HepG2 (cell line): ENCODE data around the gene TFPI. TPM values are rescaled to one million over a fixed set of nuclear protein-coding genes. Genes with fewer than 3 reads are reported as not detected.

Experiments used
- GFI1 ChIP-seq: sonication (generic); formaldehyde crosslinking; IDR thresholded peaks from 2 replicates; pipeline ENCODE4 v1.5.0; 2020; ENCODE audit warnings: missing genetic modification reagents, mild to moderate bottlenecking, borderline replicate concordance
- HNRNPLL ChIP-seq: fragments of 200-400 bp; formaldehyde crosslinking; IDR thresholded peaks from 2 replicates; pipeline ENCODE4 v1.6.1; 2017; ENCODE audit warnings: mild to moderate bottlenecking, low read depth, low read length; ENCODE audit not compliant: poor library complexity, severe bottlenecking
- MXD4 ChIP-seq: IDR thresholded peaks from 2 replicates; pipeline ENCODE4 v1.6.1; 2016; ENCODE audit warnings: mild to moderate bottlenecking, missing biosample characterization, missing genetic modification reagents
- TEAD3 ChIP-seq: optimal IDR thresholded peaks from 2 replicates; pipeline ENCODE3; 2016; ENCODE audit warnings: borderline replicate concordance
- ZNF589 ChIP-seq: sonication (generic); formaldehyde crosslinking; conservative IDR thresholded peaks from 2 replicates; pipeline ENCODE4 v1.8.0; 2022; ENCODE audit warnings: mild to moderate bottlenecking, moderate library complexity, missing genetic modification reagents
- ZSCAN25 ChIP-seq: sonication (generic); formaldehyde crosslinking; IDR thresholded peaks from 2 replicates; pipeline ENCODE4 v1.8.0; 2022; ENCODE audit warnings: mild to moderate bottlenecking, missing genetic modification reagents
- polyA plus RNA-seq, 8 experiments: library from polyadenylated mRNA; depleted of rRNA in 3 of 8; stranded (reverse) in 7 of 8; unstranded in 1 of 8; fragments of >200 nt; fragmentation: Illumina TruSeq in 4 of 8; extraction: Trizol in 4 of 8; gene quantifications; 2 replicates each; pipeline versions ENCODE4 v1.2.1 to v1.2.3, GENCODE V29; 2011 to 2016; ENCODE audit warnings: low read depth in 4 of 8, missing spikeins in 1 of 8, mixed read lengths in 1 of 8; ENCODE audit not compliant: insufficient read depth in 1 of 8
- total RNA-seq, 5 experiments: library from RNA; depleted of rRNA; stranded (reverse); fragments of >200 nt; fragmentation: Illumina TruSeq; extraction: Trizol; gene quantifications; 2 replicates each; pipeline ENCODE4 v1.2.3, GENCODE V29; 2016; ENCODE audit warnings: low read depth in 1 of 5
- TF ChIP-seq, protein P1 (sequence below): sonication (generic); formaldehyde crosslinking; IDR thresholded peaks from 2 replicates; pipeline ENCODE4 v1.4.0; 2020; ENCODE audit warnings: mild to moderate bottlenecking, missing genetic modification reagents
- TF ChIP-seq, protein P2 (sequence below), 2 experiments: sonication (generic) in 1 of 2; formaldehyde crosslinking in 1 of 2; IDR thresholded peaks; 2 replicates each; pipeline versions ENCODE4 v1.5.1 to v1.6.1; 2011 to 2020; ENCODE audit warnings: borderline replicate concordance in 1 of 2, low read depth in 1 of 2, low read length in 1 of 2, mild to moderate bottlenecking in 1 of 2, missing genetic modification reagents in 1 of 2, moderate library complexity in 1 of 2
- TF ChIP-seq, protein P3 (sequence below): sonication (generic); formaldehyde crosslinking; IDR thresholded peaks from 2 replicates; pipeline ENCODE4 v1.4.0; 2020; ENCODE audit warnings: missing genetic modification reagents
- TF ChIP-seq, protein P4 (sequence below), 2 experiments: sonication (generic) in 1 of 2; formaldehyde crosslinking in 1 of 2; IDR thresholded peaks; 2 replicates each; pipeline versions ENCODE4 v1.4.0 to v1.6.1; 2018 to 2020; ENCODE audit warnings: missing genetic modification reagents in 2 of 2, borderline replicate concordance in 1 of 2, low read depth in 1 of 2, mild to moderate bottlenecking in 1 of 2, missing biosample characterization in 1 of 2
- TF ChIP-seq, protein P5 (sequence below): fragments of 450-650 bp; IDR thresholded peaks from 2 replicates; pipeline ENCODE4 v1.6.1; 2017; ENCODE audit warnings: mild to moderate bottlenecking
- TF ChIP-seq, protein P6 (sequence below): sonication (generic); formaldehyde crosslinking; IDR thresholded peaks from 2 replicates; pipeline ENCODE4 v1.5.0; 2020; ENCODE audit warnings: missing genetic modification reagents

TFPI gene
- total and polyA plus RNA-seq, 2 of the 13 experiments (the other 11 are each of a cell fraction or from before 2014, with no cell fraction given), result 301 to 436 TPM

DNA sequence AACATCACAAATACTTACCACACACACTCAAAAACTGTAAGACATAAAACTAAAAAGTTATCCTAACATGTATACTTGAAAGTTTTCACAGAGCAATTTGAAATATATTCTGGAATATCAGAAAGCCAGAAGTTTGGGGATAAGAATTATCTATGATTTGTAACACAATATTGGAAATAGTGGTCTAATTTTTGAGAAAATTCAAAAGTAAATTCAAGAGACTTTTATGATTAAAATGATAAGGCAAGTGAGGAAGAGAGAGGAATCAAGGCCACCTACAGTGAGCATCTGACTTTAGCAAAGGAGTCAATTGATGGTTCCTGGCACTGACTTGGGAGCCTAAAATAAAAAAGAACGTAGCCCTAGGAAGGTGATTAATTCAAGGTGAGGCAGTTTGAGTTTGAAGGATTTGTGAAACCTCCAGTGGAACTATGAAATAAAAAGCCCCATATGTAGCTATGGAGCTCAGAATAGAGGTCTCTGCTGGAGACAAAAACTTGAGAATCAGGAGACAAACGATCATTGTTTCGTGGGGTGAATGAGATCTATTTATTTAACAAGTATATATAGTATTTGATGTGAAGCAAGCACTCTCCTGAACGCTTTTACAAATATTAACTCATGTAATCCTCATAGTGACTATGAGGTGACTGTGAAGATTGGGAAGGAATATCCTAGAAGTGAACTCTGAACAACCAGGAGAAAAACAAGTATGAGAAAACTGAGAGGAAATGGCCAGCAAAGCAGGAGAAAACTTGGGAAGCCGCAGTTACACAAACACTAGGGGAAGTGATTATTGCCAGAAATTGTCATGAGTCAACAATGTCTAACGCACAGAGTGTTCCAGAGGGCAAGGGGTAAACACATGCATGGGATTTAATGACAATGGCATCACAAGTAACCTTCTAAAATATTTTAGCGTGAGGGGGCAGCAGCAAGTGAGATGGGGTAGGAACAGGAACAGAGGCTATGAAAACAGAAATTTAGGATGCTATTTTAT, 12.8 kb downstream of the TFPI start (continued):
- TF ChIP-seq, protein P1, sequence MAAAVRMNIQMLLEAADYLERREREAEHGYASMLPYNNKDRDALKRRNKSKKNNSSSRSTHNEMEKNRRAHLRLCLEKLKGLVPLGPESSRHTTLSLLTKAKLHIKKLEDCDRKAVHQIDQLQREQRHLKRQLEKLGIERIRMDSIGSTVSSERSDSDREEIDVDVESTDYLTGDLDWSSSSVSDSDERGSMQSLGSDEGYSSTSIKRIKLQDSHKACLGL (CRISPR knock-in tag), result no peak
- no peak for TF ChIP-seq HNRNPLL
- TF ChIP-seq, protein P2, sequence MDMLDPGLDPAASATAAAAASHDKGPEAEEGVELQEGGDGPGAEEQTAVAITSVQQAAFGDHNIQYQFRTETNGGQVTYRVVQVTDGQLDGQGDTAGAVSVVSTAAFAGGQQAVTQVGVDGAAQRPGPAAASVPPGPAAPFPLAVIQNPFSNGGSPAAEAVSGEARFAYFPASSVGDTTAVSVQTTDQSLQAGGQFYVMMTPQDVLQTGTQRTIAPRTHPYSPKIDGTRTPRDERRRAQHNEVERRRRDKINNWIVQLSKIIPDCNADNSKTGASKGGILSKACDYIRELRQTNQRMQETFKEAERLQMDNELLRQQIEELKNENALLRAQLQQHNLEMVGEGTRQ (IDR thresholded peaks at IDR 0.05; ENCODE audit: low read depth, low read length), result no peak
- TF ChIP-seq, protein P2 (CRISPR knock-in tag; IDR thresholded peaks at IDR 0.05; ENCODE audit: borderline replicate concordance), result no peak
- peak; percentile 94 for TF ChIP-seq TEAD3 (CRISPR knock-in tag)
- TF ChIP-seq, protein P3, sequence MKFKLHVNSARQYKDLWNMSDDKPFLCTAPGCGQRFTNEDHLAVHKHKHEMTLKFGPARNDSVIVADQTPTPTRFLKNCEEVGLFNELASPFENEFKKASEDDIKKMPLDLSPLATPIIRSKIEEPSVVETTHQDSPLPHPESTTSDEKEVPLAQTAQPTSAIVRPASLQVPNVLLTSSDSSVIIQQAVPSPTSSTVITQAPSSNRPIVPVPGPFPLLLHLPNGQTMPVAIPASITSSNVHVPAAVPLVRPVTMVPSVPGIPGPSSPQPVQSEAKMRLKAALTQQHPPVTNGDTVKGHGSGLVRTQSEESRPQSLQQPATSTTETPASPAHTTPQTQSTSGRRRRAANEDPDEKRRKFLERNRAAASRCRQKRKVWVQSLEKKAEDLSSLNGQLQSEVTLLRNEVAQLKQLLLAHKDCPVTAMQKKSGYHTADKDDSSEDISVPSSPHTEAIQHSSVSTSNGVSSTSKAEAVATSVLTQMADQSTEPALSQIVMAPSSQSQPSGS (CRISPR knock-in tag), result peak; percentile 84; the same call in 1 of the 2 replicates
- TF ChIP-seq GFI1 (CRISPR knock-in tag), result peak; percentile 97
- TF ChIP-seq, protein P4, sequence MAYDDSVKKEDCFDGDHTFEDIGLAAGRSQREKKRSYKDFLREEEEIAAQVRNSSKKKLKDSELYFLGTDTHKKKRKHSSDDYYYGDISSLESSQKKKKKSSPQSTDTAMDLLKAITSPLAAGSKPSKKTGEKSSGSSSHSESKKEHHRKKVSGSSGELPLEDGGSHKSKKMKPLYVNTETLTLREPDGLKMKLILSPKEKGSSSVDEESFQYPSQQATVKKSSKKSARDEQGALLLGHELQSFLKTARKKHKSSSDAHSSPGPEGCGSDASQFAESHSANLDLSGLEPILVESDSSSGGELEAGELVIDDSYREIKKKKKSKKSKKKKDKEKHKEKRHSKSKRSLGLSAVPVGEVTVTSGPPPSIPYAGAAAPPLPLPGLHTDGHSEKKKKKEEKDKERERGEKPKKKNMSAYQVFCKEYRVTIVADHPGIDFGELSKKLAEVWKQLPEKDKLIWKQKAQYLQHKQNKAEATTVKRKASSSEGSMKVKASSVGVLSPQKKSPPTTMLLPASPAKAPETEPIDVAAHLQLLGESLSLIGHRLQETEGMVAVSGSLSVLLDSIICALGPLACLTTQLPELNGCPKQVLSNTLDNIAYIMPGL (CRISPR knock-in tag; IDR thresholded peaks at IDR 0.05; ENCODE audit: borderline replicate concordance in 1 of 2, low read depth in 1 of 2), result peak in 1 of 2 experiments; percentile 58; a peak in 1 of 4 replicates
- no peak for TF ChIP-seq ZSCAN25
- TF ChIP-seq, protein P5, sequence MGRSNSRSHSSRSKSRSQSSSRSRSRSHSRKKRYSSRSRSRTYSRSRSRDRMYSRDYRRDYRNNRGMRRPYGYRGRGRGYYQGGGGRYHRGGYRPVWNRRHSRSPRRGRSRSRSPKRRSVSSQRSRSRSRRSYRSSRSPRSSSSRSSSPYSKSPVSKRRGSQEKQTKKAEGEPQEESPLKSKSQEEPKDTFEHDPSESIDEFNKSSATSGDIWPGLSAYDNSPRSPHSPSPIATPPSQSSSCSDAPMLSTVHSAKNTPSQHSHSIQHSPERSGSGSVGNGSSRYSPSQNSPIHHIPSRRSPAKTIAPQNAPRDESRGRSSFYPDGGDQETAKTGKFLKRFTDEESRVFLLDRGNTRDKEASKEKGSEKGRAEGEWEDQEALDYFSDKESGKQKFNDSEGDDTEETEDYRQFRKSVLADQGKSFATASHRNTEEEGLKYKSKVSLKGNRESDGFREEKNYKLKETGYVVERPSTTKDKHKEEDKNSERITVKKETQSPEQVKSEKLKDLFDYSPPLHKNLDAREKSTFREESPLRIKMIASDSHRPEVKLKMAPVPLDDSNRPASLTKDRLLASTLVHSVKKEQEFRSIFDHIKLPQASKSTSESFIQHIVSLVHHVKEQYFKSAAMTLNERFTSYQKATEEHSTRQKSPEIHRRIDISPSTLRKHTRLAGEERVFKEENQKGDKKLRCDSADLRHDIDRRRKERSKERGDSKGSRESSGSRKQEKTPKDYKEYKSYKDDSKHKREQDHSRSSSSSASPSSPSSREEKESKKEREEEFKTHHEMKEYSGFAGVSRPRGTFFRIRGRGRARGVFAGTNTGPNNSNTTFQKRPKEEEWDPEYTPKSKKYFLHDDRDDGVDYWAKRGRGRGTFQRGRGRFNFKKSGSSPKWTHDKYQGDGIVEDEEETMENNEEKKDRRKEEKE, result no peak
- TF ChIP-seq MXD4 (CRISPR knock-in tag), result peak; percentile 53; the same call in 1 of the 2 replicates
- TF ChIP-seq, protein P6, sequence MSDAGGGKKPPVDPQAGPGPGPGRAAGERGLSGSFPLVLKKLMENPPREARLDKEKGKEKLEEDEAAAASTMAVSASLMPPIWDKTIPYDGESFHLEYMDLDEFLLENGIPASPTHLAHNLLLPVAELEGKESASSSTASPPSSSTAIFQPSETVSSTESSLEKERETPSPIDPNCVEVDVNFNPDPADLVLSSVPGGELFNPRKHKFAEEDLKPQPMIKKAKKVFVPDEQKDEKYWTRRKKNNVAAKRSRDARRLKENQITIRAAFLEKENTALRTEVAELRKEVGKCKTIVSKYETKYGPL (CRISPR knock-in tag), result peak; percentile 93
- TF ChIP-seq ZNF589 (CRISPR knock-in tag), result 0 out of 2 replicates have a peak, but pooled peaks have one; percentile 39
